SK-N-SH treated with all-trans-retinoic acid at 6 μM for 48 hours (cell line): ENCODE results near the gene MDGA2.
"Not testable (repeated sequence)": the region's sequence is repeated elsewhere in the genome, so short reads cannot be mapped to it uniquely, and the experiment has no call there.

Experiments
- ATAC-seq: fragments of 200-7000 bp; cut with Tn5 transposase; 3 replicates; pipeline ENCODE4 v1.9.1; 2020; ENCODE audit warnings: mild to moderate bottlenecking, moderate library complexity
- ARNTL ChIP-seq: fragments of 450-650 bp; formaldehyde crosslinking; IDR thresholded peaks from 2 replicates; pipeline ENCODE4 v1.5.0; 2020; ENCODE audit warnings: low read depth, mild to moderate bottlenecking, moderate library complexity, borderline replicate concordance
- CREB5 ChIP-seq: fragments of 250-450 bp; sonication (Bioruptor Pico); IDR thresholded peaks from 2 replicates; pipeline ENCODE4 v1.5.1; 2020; ENCODE audit warnings: low read depth, mild to moderate bottlenecking, moderate library complexity
- CSDC2 ChIP-seq: fragments of 250-450 bp; sonication (Bioruptor Pico); IDR thresholded peaks from 2 replicates; pipeline ENCODE4 v1.5.0; 2020; ENCODE audit warnings: mild to moderate bottlenecking, moderate library complexity
- CSRNP3 ChIP-seq: fragments of 250-450 bp; sonication (Bioruptor Pico); IDR thresholded peaks from 2 replicates; pipeline ENCODE4 v1.5.1; 2021; ENCODE audit warnings: mild to moderate bottlenecking, moderate library complexity
- ESRRG ChIP-seq: fragments of 250-450 bp; sonication (Bioruptor Pico); IDR thresholded peaks from 2 replicates; pipeline ENCODE4 v1.6.1; 2021; ENCODE audit warnings: mild to moderate bottlenecking
- GLIS3 ChIP-seq: fragments of 250-450 bp; sonication (Bioruptor Pico); IDR thresholded peaks from 2 replicates; pipeline ENCODE4 v1.5.0; 2020; ENCODE audit warnings: mild to moderate bottlenecking, moderate library complexity
- PATZ1 ChIP-seq: fragments of 250-450 bp; sonication (Bioruptor Pico); IDR thresholded peaks from 2 replicates; pipeline ENCODE4 v1.8.0; 2020; ENCODE audit warnings: mild to moderate bottlenecking, moderate library complexity, borderline replicate concordance
- POU6F1 ChIP-seq: fragments of 250-450 bp; sonication (Bioruptor Pico); IDR thresholded peaks from 2 replicates; pipeline ENCODE4 v1.8.0; 2021; ENCODE audit warnings: low read depth, mild to moderate bottlenecking, moderate library complexity, borderline replicate concordance
- PPARA ChIP-seq: fragments of 250-450 bp; sonication (Bioruptor Pico); IDR thresholded peaks from 2 replicates; pipeline ENCODE4 v1.5.0; 2020; ENCODE audit warnings: mild to moderate bottlenecking, borderline replicate concordance
- RARB ChIP-seq: fragments of 250-450 bp; sonication (Bioruptor Pico); IDR thresholded peaks from 2 replicates; pipeline ENCODE4 v1.8.0; 2021; ENCODE audit warnings: mild to moderate bottlenecking, moderate library complexity
- SNAI2 ChIP-seq: fragments of 250-450 bp; sonication (Bioruptor Pico); IDR thresholded peaks from 2 replicates; pipeline ENCODE4 v1.5.0; 2020; ENCODE audit warnings: mild to moderate bottlenecking, moderate library complexity
- TCF4 ChIP-seq: fragments of 250-450 bp; sonication (Bioruptor Pico); IDR thresholded peaks from 2 replicates; pipeline ENCODE4 v1.8.0; 2021; ENCODE audit warnings: mild to moderate bottlenecking, moderate library complexity, borderline replicate concordance
- TOX ChIP-seq: fragments of 250-450 bp; sonication (Bioruptor Pico); IDR thresholded peaks from 2 replicates; pipeline ENCODE4 v1.8.0; 2021; ENCODE audit warnings: mild to moderate bottlenecking, moderate library complexity, borderline replicate concordance
- ZC3H10 ChIP-seq: fragments of 250-450 bp; sonication (Bioruptor Pico); IDR thresholded peaks from 2 replicates; pipeline ENCODE4 v1.5.1; 2021; ENCODE audit warnings: mild to moderate bottlenecking, moderate library complexity
- ZFP3 ChIP-seq: fragments of 250-450 bp; sonication (Bioruptor Pico); IDR thresholded peaks from 2 replicates; pipeline ENCODE4 v1.5.0; 2020; ENCODE audit warnings: mild to moderate bottlenecking, moderate library complexity
- ZFP30 ChIP-seq: fragments of 450-650 bp; formaldehyde crosslinking; IDR thresholded peaks from 2 replicates; pipeline ENCODE4 v1.5.0; 2022; ENCODE audit warnings: mild to moderate bottlenecking, moderate library complexity
- ZNF565 ChIP-seq: fragments of 450-650 bp; formaldehyde crosslinking; conservative IDR thresholded peaks from 2 replicates; pipeline ENCODE4 v1.5.0; 2020; ENCODE audit warnings: low read depth, mild to moderate bottlenecking, moderate library complexity
- ZNF70 ChIP-seq: fragments of 450-650 bp; formaldehyde crosslinking; IDR thresholded peaks from 2 replicates; pipeline ENCODE4 v1.5.0; 2020; ENCODE audit warnings: mild to moderate bottlenecking, moderate library complexity
- ZNF8 ChIP-seq: fragments of 450-650 bp; formaldehyde crosslinking; IDR thresholded peaks from 2 replicates; pipeline ENCODE4 v1.5.0; 2020; ENCODE audit warnings: mild to moderate bottlenecking, moderate library complexity

MDGA2 gene

GRCh38 chr14:47189911-47190484, 485.4 kb downstream of the MDGA2 start (continued):
- TF ChIP-seq CREB5 (CRISPR knock-in tag) (no peak), ZNF70 (CRISPR knock-in tag) (no peak)

GRCh38 chr14:47186486-47186885, 488.9 kb downstream of the MDGA2 start:
- no peak for ATAC-seq
- TF ChIP-seq RARB (CRISPR knock-in tag), result no peak
- TF ChIP-seq ZNF70 (CRISPR knock-in tag), result no peak
- TF ChIP-seq CREB5 (CRISPR knock-in tag), result no peak
- no peak for TF ChIP-seq ZFP3
- no peak for TF ChIP-seq PATZ1 (CRISPR knock-in tag)
- TF ChIP-seq GLIS3, result no peak
- TF ChIP-seq ARNTL, result no peak
- TF ChIP-seq POU6F1 (CRISPR knock-in tag), result no peak
- no peak for TF ChIP-seq TCF4 (CRISPR knock-in tag)
- no peak for TF ChIP-seq ZNF8
- no peak for TF ChIP-seq ZFP30 (CRISPR knock-in tag)
- TF ChIP-seq CSRNP3 (CRISPR knock-in tag), result no peak

- TF ChIP-seq CSDC2 (no peak), ESRRG (no peak), PPARA (CRISPR knock-in tag) (no peak), GLIS3 (no peak), CSRNP3 (CRISPR knock-in tag) (no peak), CREB5 (CRISPR knock-in tag) (no peak), TOX (no peak), SNAI2 (CRISPR knock-in tag) (no peak), TCF4 (CRISPR knock-in tag) (no peak), ZNF70 (CRISPR knock-in tag) (no peak), RARB (CRISPR knock-in tag) (no peak), ZNF565 (CRISPR knock-in tag) (no peak), ZFP3 (no peak), ZC3H10 (CRISPR knock-in tag) (no peak)
- no peak for ATAC-seq
Measured at GRCh38 chr14:47179906-47180305, 495.5 kb downstream of the MDGA2 start.

- not testable (repeated sequence) for ATAC-seq
Measured at GRCh38 chr14:47171896-47172295, 503.5 kb downstream of the MDGA2 start.
